GM19395 (cell line): ENCODE measurements around the gene NPHP4.
"Not testable (repeated sequence)": the region's sequence is repeated elsewhere in the genome, so short reads cannot be mapped to it uniquely, and the experiment has no call there.

ENCODE experiments used
- ATAC-seq: cut with Tn5 transposase; IDR thresholded peaks from one replicate; pipeline ENCODE4 v1.9.1; 2021; ENCODE audit warnings: mild to moderate bottlenecking, moderate library complexity; ENCODE audit not compliant: unreplicated experiment

NPHP4 gene

GRCh38 chr1:6024376-6024775 is 32.2 kb upstream of the NPHP4 start:
- peak; percentile 41 for ATAC-seq

GRCh38 chr1:6023346-6023745 is 31.1 kb upstream of the NPHP4 start:
- ATAC-seq, result no peak

- ATAC-seq, result no peak
These were observed 30.0 kb upstream of the NPHP4 start for GRCh38 chr1:6022193-6022592.

- ATAC-seq, result no peak
These were observed 27.1 kb upstream of the NPHP4 start for GRCh38 chr1:6019166-6019845.

- not testable (repeated sequence) for ATAC-seq
These were observed 25.4 kb upstream of the NPHP4 start for GRCh38 chr1:6017654-6018053.

GRCh38 chr1:6016191-6016865 is 24.1 kb upstream of the NPHP4 start:
- ATAC-seq, result no peak

- no peak for ATAC-seq
These were observed 22.1 kb upstream of the NPHP4 start for GRCh38 chr1:6014130-6014999.

- no peak for ATAC-seq
These were observed 21.3 kb upstream of the NPHP4 start for GRCh38 chr1:6013491-6013890.

- no peak for ATAC-seq
These were observed 20.5 kb upstream of the NPHP4 start for GRCh38 chr1:6012529-6013318.

GRCh38 chr1:6011946-6012258 is 19.7 kb upstream of the NPHP4 start:
- ATAC-seq, result no peak

- no peak for ATAC-seq
These were observed 19.1 kb upstream of the NPHP4 start for GRCh38 chr1:6011161-6011945.

GRCh38 chr1:6010554-6010953 is 18.3 kb upstream of the NPHP4 start:
- no peak for ATAC-seq

- no peak for ATAC-seq
These were observed 17.2 kb upstream of the NPHP4 start for GRCh38 chr1:6009120-6010040.

GRCh38 chr1:6008696-6009095 is 16.5 kb upstream of the NPHP4 start:
- ATAC-seq, result no peak

- no peak for ATAC-seq
These were observed 15.8 kb upstream of the NPHP4 start for GRCh38 chr1:6008084-6008415.

- no peak for ATAC-seq
These were observed 15.3 kb upstream of the NPHP4 start for GRCh38 chr1:6007318-6008083.

- ATAC-seq, result no peak
These were observed 14.7 kb upstream of the NPHP4 start for GRCh38 chr1:6006882-6007281.

GRCh38 chr1:6005276-6005917 is 13.2 kb upstream of the NPHP4 start:
- no peak for ATAC-seq
